Hindlimb muscle (tissue), 1 donor: ENCODE measurements around the gene MKI67. TPM values are rescaled to one million over a fixed set of nuclear protein-coding genes. Genes with fewer than 3 reads are reported as not detected.
A peak's percentile ranks its signal among the peaks of the same experiment; 100 is the strongest.

Experiments
- DNase-seq: peaks from one replicate; pipeline ENCODE4 v3.0.0-alpha.2; 2013
- polyA plus RNA-seq: library from polyadenylated mRNA; unstranded; fragments of 120-200 nt; gene quantifications from one replicate; pipeline ENCODE4 v1.2.1, GENCODE V29; 2013; ENCODE audit not compliant: insufficient read length

Gene MKI67
- polyA plus RNA-seq, 1 donor, result 31.9 TPM

DNA sequence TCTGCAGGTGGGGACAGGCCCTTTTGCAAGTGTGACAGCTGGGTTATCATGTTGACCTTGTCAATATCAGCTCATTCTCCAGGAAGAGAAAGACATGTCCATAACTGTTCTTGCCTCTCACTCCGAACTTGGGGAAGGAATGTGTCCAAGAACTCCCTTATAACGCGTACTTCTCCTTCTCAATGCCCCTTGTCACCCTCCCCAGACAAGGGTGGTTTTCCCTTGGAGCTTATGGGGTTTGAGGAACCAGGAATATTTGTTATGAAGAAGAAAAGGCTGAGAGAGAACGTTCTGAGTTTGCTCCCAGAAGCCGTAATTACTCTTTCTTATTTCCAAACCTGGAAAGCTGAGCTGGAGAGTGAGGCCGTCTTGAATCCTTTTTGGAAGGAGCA lies 77.4 kb downstream of the MKI67 start:
- DNase-seq, result no peak

- no peak for DNase-seq
Observed at GRCh38 chr10:128047991-128048818, 78.0 kb downstream of the MKI67 start.

DNA sequence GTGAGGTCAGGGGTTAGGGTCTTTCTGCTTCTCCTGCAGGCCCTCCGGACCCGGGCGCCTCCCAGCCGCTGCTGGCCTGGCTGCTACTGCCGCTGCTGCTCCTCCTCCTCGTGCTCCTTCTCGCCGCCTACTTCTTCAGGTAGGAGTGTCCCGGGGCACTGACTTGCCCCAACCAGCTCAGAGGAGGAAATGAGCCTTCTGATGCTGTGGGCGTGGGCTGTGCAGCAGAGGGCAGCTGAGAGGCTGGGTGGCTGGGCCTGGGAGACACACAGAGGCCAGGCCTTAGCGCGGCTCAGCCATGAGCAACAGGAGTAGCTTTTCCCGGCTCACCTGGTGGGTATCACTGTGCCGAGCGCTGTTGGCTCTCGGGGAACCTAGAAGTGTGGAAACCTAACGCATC lies 78.9 kb downstream of the MKI67 start:
- peak; percentile 28 for DNase-seq

GRCh38 chr10:128046953-128047290 lies 79.3 kb downstream of the MKI67 start:
- DNase-seq, result no peak

Other genes starting within 250 kb of the MKI67 start
- not detected for gene CLRN3, start 233.5 kb downstream of the MKI67 start, polyA plus RNA-seq
- gene PTPRE, start 219.3 kb downstream of the MKI67 start, polyA plus RNA-seq, result 5.5 TPM